DOHH2 (cell line): Measurements from ENCODE around the gene ADGRG2.

Source experiments
- H3F3A ChIP-seq: fragments of 200-600 bp; sonication (generic), shearing (Covaris generic); 2 replicates; pipeline ENCODE4 v1.6.0; 2016; ENCODE audit warnings: antibody characterized with exemption, mild to moderate bottlenecking; ENCODE audit not compliant: control insufficient read depth, insufficient read depth
- H3K27ac ChIP-seq: fragments of 200-600 bp; sonication (generic); 2 replicates; pipeline ENCODE4 v1.5.1; 2014; ENCODE audit warnings: low read depth, mild to moderate bottlenecking, low read length, moderate library complexity
- H3K27me3 ChIP-seq: fragments of 200-600 bp; sonication (generic); 2 replicates; pipeline ENCODE4 v1.6.1; 2014; ENCODE audit warnings: mild to moderate bottlenecking, low read length, mixed read lengths; ENCODE audit not compliant: control insufficient read depth
- H3K36me3 ChIP-seq: fragments of 200-600 bp; sonication (generic); 2 replicates; pipeline ENCODE4 v1.6.1; 2014; ENCODE audit warnings: mild to moderate bottlenecking, low read length, moderate library complexity, mixed read lengths; ENCODE audit not compliant: control insufficient read depth
- H3K4me1 ChIP-seq: fragments of 200-600 bp; sonication (generic); 2 replicates; pipeline ENCODE4 v1.6.1; 2014; ENCODE audit warnings: mild to moderate bottlenecking, low read length, mixed read lengths; ENCODE audit not compliant: control insufficient read depth
- H3K4me2 ChIP-seq: fragments of 200-600 bp; sonication (generic); 2 replicates; pipeline ENCODE4 v1.6.0; 2014; ENCODE audit warnings: mild to moderate bottlenecking, low read length, moderate library complexity
- H3K4me3 ChIP-seq: fragments of 200-600 bp; sonication (generic); 2 replicates; pipeline ENCODE4 v1.5.1; 2014; ENCODE audit warnings: mild to moderate bottlenecking, low read length, mixed read lengths
- H3K79me2 ChIP-seq: fragments of 200-600 bp; sonication (generic); 2 replicates; pipeline ENCODE4 v1.6.1; 2014; ENCODE audit warnings: mild to moderate bottlenecking, low read length, mixed read lengths; ENCODE audit not compliant: control insufficient read depth
- H3K9me2 ChIP-seq: fragments of 200-600 bp; sonication (generic); replicated peaks from 2 replicates; pipeline ENCODE4 v1.6.1; 2014; ENCODE audit warnings: mild to moderate bottlenecking, low read length, mixed read lengths; ENCODE audit not compliant: control insufficient read depth
- H3K9me3 ChIP-seq: fragments of 200-600 bp; sonication (generic); 2 replicates; pipeline ENCODE4 v1.6.1; 2014; ENCODE audit warnings: antibody characterized with exemption, low read length, mixed read lengths; ENCODE audit not compliant: control insufficient read depth, insufficient read depth
- H4K20me1 ChIP-seq: fragments of 200-600 bp; sonication (generic); 2 replicates; pipeline ENCODE4 v1.6.0; 2014; ENCODE audit warnings: low read depth, mild to moderate bottlenecking, antibody characterized with exemption, low read length, moderate library complexity; ENCODE audit not compliant: control insufficient read depth, insufficient read depth
- EZH2phosphoT487 ChIP-seq: fragments of 200-600 bp; sonication (generic); IDR thresholded peaks from 2 replicates; pipeline ENCODE4 v1.6.1; 2017; ENCODE audit warnings: borderline replicate concordance, mild to moderate bottlenecking, antibody characterized with exemption, low read length, moderate library complexity, mixed read lengths
- TF ChIP-seq, protein P1 (sequence below): fragments of 200-600 bp; sonication (generic); IDR thresholded peaks from one replicate; pipeline ENCODE4 v1.5.1; 2014; ENCODE audit warnings: antibody characterized with exemption, mild to moderate bottlenecking, low read depth, low read length; ENCODE audit not compliant: poor library complexity, severe bottlenecking

Gene ADGRG2

DNA sequence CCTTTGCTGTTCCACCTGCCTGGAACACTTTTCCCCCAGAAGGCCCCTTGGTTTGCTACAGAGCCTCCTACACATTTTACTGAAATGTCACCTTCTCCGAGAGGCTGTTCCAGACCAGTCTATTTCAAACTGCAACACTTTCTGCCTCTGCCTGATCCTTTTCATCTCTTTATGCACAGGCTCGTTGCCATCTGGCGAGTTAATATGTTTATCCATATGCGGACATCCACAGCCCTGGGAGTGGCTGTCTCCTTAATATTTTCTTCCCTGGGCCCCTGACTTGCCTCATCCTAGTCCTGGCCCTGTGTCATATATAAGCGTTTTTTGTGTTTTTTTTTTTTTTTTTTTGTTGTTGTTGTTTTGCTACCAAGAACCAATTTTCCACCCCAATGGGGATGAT is 73.2 kb downstream of the ADGRG2 start:
- H3K4me2 ChIP-seq = no peak overlapping the region
- H4K20me1 ChIP-seq = no peaks in the 10 kb centered on the region
- H3K36me3 ChIP-seq = no peaks in the 10 kb centered on the region
- H3K27me3 ChIP-seq = no peaks in the 10 kb centered on the region
- no peak overlapping the region for H3K27ac ChIP-seq
- H3K4me3 ChIP-seq = no peak overlapping the region
- no peaks in the 10 kb centered on the region for H3F3A ChIP-seq
- H3K9me2 ChIP-seq = no peaks in the 10 kb centered on the region
- no peaks in the 10 kb centered on the region for H3K9me3 ChIP-seq
- H3K79me2 ChIP-seq = no peaks in the 10 kb centered on the region
- TF ChIP-seq, protein P1, sequence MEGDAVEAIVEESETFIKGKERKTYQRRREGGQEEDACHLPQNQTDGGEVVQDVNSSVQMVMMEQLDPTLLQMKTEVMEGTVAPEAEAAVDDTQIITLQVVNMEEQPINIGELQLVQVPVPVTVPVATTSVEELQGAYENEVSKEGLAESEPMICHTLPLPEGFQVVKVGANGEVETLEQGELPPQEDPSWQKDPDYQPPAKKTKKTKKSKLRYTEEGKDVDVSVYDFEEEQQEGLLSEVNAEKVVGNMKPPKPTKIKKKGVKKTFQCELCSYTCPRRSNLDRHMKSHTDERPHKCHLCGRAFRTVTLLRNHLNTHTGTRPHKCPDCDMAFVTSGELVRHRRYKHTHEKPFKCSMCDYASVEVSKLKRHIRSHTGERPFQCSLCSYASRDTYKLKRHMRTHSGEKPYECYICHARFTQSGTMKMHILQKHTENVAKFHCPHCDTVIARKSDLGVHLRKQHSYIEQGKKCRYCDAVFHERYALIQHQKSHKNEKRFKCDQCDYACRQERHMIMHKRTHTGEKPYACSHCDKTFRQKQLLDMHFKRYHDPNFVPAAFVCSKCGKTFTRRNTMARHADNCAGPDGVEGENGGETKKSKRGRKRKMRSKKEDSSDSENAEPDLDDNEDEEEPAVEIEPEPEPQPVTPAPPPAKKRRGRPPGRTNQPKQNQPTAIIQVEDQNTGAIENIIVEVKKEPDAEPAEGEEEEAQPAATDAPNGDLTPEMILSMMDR = no peak
- H3K4me1 ChIP-seq = no peaks in the 10 kb centered on the region

GRCh38 chrX:19046343-19047215 is 75.7 kb downstream of the ADGRG2 start:
- Histone ChIP-seq H3K9me2 (no peaks in the 10 kb centered on the region), H3K79me2 (no peaks in the 10 kb centered on the region), H3K27me3 (no peaks in the 10 kb centered on the region), H3K4me2 (no peak overlapping the region), H3K4me3 (no peak overlapping the region), H3K36me3 (no peaks in the 10 kb centered on the region), H3F3A (no peaks in the 10 kb centered on the region), H4K20me1 (no peaks in the 10 kb centered on the region), H3K27ac (no peak overlapping the region), H3K9me3 (no peaks in the 10 kb centered on the region), H3K4me1 (no peaks in the 10 kb centered on the region)
- TF ChIP-seq EZH2phosphoT487 = no peak
- TF ChIP-seq, protein P1 = no peak

DNA sequence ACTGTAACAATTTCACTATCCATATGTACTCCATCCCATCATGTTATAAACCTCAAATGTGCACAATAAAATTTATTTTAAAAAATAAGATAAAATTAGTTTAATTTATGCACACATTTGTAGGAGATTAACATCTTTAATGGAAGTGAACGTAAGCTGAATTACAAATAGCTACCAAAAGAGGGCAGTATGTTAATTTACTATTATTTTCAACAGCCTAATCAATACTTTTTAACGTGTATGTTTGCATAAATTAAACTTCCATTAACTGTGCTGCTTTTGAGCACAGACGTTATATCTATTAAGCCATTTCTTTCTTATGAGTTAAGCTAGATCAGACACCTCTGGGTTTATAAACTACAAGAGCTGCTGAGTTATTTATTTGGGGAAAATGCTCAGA is 81.9 kb downstream of the ADGRG2 start:
- Histone ChIP-seq H3F3A (no peaks in the 10 kb centered on the region), H3K4me2 (no peak overlapping the region), H4K20me1 (no peaks in the 10 kb centered on the region), H3K79me2 (no peaks in the 10 kb centered on the region), H3K9me3 (no peaks in the 10 kb centered on the region), H3K4me1 (no peaks in the 10 kb centered on the region), H3K4me3 (no peak overlapping the region), H3K27me3 (no peaks in the 10 kb centered on the region), H3K27ac (no peak overlapping the region), H3K9me2 (no peaks in the 10 kb centered on the region), H3K36me3 (no peaks in the 10 kb centered on the region)
- TF ChIP-seq, protein P1 = no peak
- no peak for TF ChIP-seq EZH2phosphoT487
